WERI-Rb-1 (cell line): ENCODE data around the gene F13A1.
"Not testable (repeated sequence)": the region's sequence is repeated elsewhere in the genome, so short reads cannot be mapped to it uniquely, and the experiment has no call there.

Source experiments
- DNase-seq: peaks from one replicate; pipeline ENCODE4 v3.0.0-alpha.2; 2020
- H3K27ac ChIP-seq: fragments of 250-450 bp; sonication (Bioruptor Pico); 2 replicates; pipeline ENCODE4 v1.5.1; 2020; ENCODE audit warnings: mild to moderate bottlenecking, moderate library complexity
- H3K27me3 ChIP-seq: fragments of 250-450 bp; sonication (Bioruptor Pico); 2 replicates; pipeline ENCODE4 v1.5.1; 2021; ENCODE audit warnings: mild to moderate bottlenecking, low read depth, moderate library complexity; ENCODE audit not compliant: insufficient read depth, severe bottlenecking
- H3K36me3 ChIP-seq: fragments of 250-450 bp; sonication (Bioruptor Pico); 2 replicates; pipeline ENCODE4 v1.5.1; 2020; ENCODE audit warnings: mild to moderate bottlenecking, moderate library complexity
- H3K4me3 ChIP-seq: 2 replicates; pipeline ENCODE4 v1.5.1; 2011; ENCODE audit warnings: low read depth, mild to moderate bottlenecking, control low read depth, low read length
- H3K9me3 ChIP-seq: fragments of 250-450 bp; sonication (Bioruptor Pico); 2 replicates; pipeline ENCODE4 v1.5.1; 2021; ENCODE audit warnings: mild to moderate bottlenecking, moderate library complexity; ENCODE audit not compliant: severe bottlenecking
- CTCF ChIP-seq: IDR thresholded peaks from 2 replicates; pipeline ENCODE4 v1.5.1; 2011; ENCODE audit warnings: low read depth, mild to moderate bottlenecking, control low read depth, inconsistent platforms, low read length

Gene F13A1

GRCh38 chr6:6305575-6305974 is 14.9 kb downstream of the F13A1 start:
- no peak overlapping the region for H3K27ac ChIP-seq
- H3K27me3 ChIP-seq = no peaks in the 10 kb centered on the region

GRCh38 chr6:6300383-6300782 is 20.1 kb downstream of the F13A1 start:
- H3K27ac ChIP-seq, DNase-seq, H3K4me3 ChIP-seq, H3K9me3 ChIP-seq, H3K36me3 ChIP-seq, H3K27me3 ChIP-seq: not testable (repeated sequence)

More at GRCh38 chr6:6305575-6305974, 14.9 kb downstream of the F13A1 start:
- no peak overlapping the region for H3K4me3 ChIP-seq
- TF ChIP-seq CTCF = no peak
- peaks cover 3% of the 10 kb centered on the region for H3K9me3 ChIP-seq
- DNase-seq = no peak
- no peaks in the 10 kb centered on the region for H3K36me3 ChIP-seq

GRCh38 chr6:6293317-6293716 is 27.1 kb downstream of the F13A1 start:
- H3K27me3 ChIP-seq = no peaks in the 10 kb centered on the region
- no peak for TF ChIP-seq CTCF
- no peak overlapping the region for H3K27ac ChIP-seq
- no peaks in the 10 kb centered on the region for H3K36me3 ChIP-seq
- H3K9me3 ChIP-seq = no peaks in the 10 kb centered on the region
- no peak for DNase-seq
- H3K4me3 ChIP-seq = no peak overlapping the region

- Histone ChIP-seq H3K4me3 (no peak overlapping the region), H3K27ac (no peak overlapping the region), H3K9me3 (no peaks in the 10 kb centered on the region), H3K27me3 (no peaks in the 10 kb centered on the region), H3K36me3 (no peaks in the 10 kb centered on the region)
- no peak for TF ChIP-seq CTCF
- DNase-seq = no peak
These were observed 33.0 kb downstream of the F13A1 start for GRCh38 chr6:6287415-6287814.

GRCh38 chr6:6285679-6286078 is 34.8 kb downstream of the F13A1 start:
- TF ChIP-seq CTCF = no peak
- H3K27me3 ChIP-seq = no peaks in the 10 kb centered on the region
- H3K36me3 ChIP-seq = no peaks in the 10 kb centered on the region
- no peak overlapping the region for H3K4me3 ChIP-seq
- H3K27ac ChIP-seq = no peak overlapping the region
- no peak for DNase-seq
- H3K9me3 ChIP-seq = no peaks in the 10 kb centered on the region

- Histone ChIP-seq H3K9me3 (no peaks in the 10 kb centered on the region), H3K27me3 (no peaks in the 10 kb centered on the region), H3K27ac (no peak overlapping the region), H3K4me3 (no peak overlapping the region), H3K36me3 (no peaks in the 10 kb centered on the region)
- no peak for TF ChIP-seq CTCF
- no peak for DNase-seq
These were observed 36.1 kb downstream of the F13A1 start for GRCh38 chr6:6284221-6284966.
